ENCODE data around the gene CCDC80. TPM values are rescaled to one million over a fixed set of nuclear protein-coding genes. Genes with fewer than 3 reads are reported as not detected.

CCDC80 gene
- total RNA-seq, 1 donor from 2014 or later: 3.7 TPM

- Mint-ChIP-seq H3K27me3 (ENCODE audit: unreplicated experiment) (no peaks in the 10 kb centered on the region), H3K4me1 (ENCODE audit: unreplicated experiment) (peaks cover 2% of the 10 kb centered on the region), H3K36me3 (ENCODE audit: low read depth, unreplicated experiment) (no peaks in the 10 kb centered on the region), H3K27ac (ENCODE audit: unreplicated experiment) (no peak overlapping the region), H3K9me3 (ENCODE audit: unreplicated experiment) (no peaks in the 10 kb centered on the region), H3K4me3 (ENCODE audit: unreplicated experiment) (no peak overlapping the region)
- TF ChIP-seq CTCF (IDR thresholded peaks at IDR 0.05; ENCODE audit: unreplicated experiment): no peak
- no peak for DNase-seq (ENCODE audit: low spot score)
These were observed 47.3 kb upstream of the CCDC80 start for GRCh38 chr3:112688085-112688769.

- Mint-ChIP-seq H3K4me3 (ENCODE audit: unreplicated experiment) (no peak overlapping the region), H3K36me3 (ENCODE audit: low read depth, unreplicated experiment) (no peaks in the 10 kb centered on the region), H3K4me1 (ENCODE audit: unreplicated experiment) (peaks cover 2% of the 10 kb centered on the region), H3K9me3 (ENCODE audit: unreplicated experiment) (no peaks in the 10 kb centered on the region), H3K27me3 (ENCODE audit: unreplicated experiment) (no peaks in the 10 kb centered on the region), H3K27ac (ENCODE audit: unreplicated experiment) (no peak overlapping the region)
- no peak for DNase-seq (ENCODE audit: low spot score)
- TF ChIP-seq CTCF (IDR thresholded peaks at IDR 0.05; ENCODE audit: unreplicated experiment): no peak
These were observed 46.7 kb upstream of the CCDC80 start for GRCh38 chr3:112687616-112688015.

GRCh38 chr3:112687211-112687610 lies 46.3 kb upstream of the CCDC80 start:
- Mint-ChIP-seq H3K9me3 (ENCODE audit: unreplicated experiment) (no peaks in the 10 kb centered on the region), H3K27me3 (ENCODE audit: unreplicated experiment) (no peaks in the 10 kb centered on the region), H3K4me1 (ENCODE audit: unreplicated experiment) (peaks cover 2% of the 10 kb centered on the region), H3K4me3 (ENCODE audit: unreplicated experiment) (no peak overlapping the region), H3K27ac (ENCODE audit: unreplicated experiment) (no peak overlapping the region), H3K36me3 (ENCODE audit: low read depth, unreplicated experiment) (no peaks in the 10 kb centered on the region)
- no peak for TF ChIP-seq CTCF (IDR thresholded peaks at IDR 0.05; ENCODE audit: unreplicated experiment)
- no peak for DNase-seq (ENCODE audit: low spot score)

GRCh38 chr3:112685956-112686799 lies 45.2 kb upstream of the CCDC80 start:
- no peaks in the 10 kb centered on the region for H3K9me3 Mint-ChIP-seq (ENCODE audit: unreplicated experiment)
- no peaks in the 10 kb centered on the region for H3K36me3 Mint-ChIP-seq (ENCODE audit: low read depth, unreplicated experiment)
- H3K27ac Mint-ChIP-seq (ENCODE audit: unreplicated experiment): no peak overlapping the region
- DNase-seq (ENCODE audit: low spot score): no peak
- H3K4me3 Mint-ChIP-seq (ENCODE audit: unreplicated experiment): no peak overlapping the region
- H3K4me1 Mint-ChIP-seq (ENCODE audit: unreplicated experiment): peaks cover 2% of the 10 kb centered on the region
- TF ChIP-seq CTCF (IDR thresholded peaks at IDR 0.05; ENCODE audit: unreplicated experiment): no peak
- no peaks in the 10 kb centered on the region for H3K27me3 Mint-ChIP-seq (ENCODE audit: unreplicated experiment)

- no peaks in the 10 kb centered on the region for H3K36me3 Mint-ChIP-seq (ENCODE audit: low read depth, unreplicated experiment)
- peaks cover 2% of the 10 kb centered on the region for H3K4me1 Mint-ChIP-seq (ENCODE audit: unreplicated experiment)
- H3K9me3 Mint-ChIP-seq (ENCODE audit: unreplicated experiment): no peaks in the 10 kb centered on the region
These were observed 44.5 kb upstream of the CCDC80 start for GRCh38 chr3:112685420-112685819.

More at GRCh38 chr3:112685420-112685819, 44.5 kb upstream of the CCDC80 start:
- no peaks in the 10 kb centered on the region for H3K27me3 Mint-ChIP-seq (ENCODE audit: unreplicated experiment)
- TF ChIP-seq CTCF (IDR thresholded peaks at IDR 0.05; ENCODE audit: unreplicated experiment): no peak
- H3K4me3 Mint-ChIP-seq (ENCODE audit: unreplicated experiment): no peak overlapping the region
- no peak for DNase-seq (ENCODE audit: low spot score)
- H3K27ac Mint-ChIP-seq (ENCODE audit: unreplicated experiment): no peak overlapping the region
